Smooth muscle cell (in vitro differentiated cells): ENCODE results near the gene ABCC3. TPM values are rescaled to one million over a fixed set of nuclear protein-coding genes. Genes with fewer than 3 reads are reported as not detected.

ENCODE experiments used
- DNase-seq: peaks from one replicate; lab custom pipeline; 2025; ENCODE audit not compliant: unreplicated experiment; lab: John Stamatoyannopoulos, UW
- H2AFZ ChIP-seq: fragments of 200-600 bp; sonication (generic); 2 replicates; pipeline ENCODE4 v1.6.0; 2016; ENCODE audit warnings: antibody characterized with exemption, low read depth, mild to moderate bottlenecking
- H3F3A ChIP-seq: fragments of 200-600 bp; sonication (generic); 2 replicates; pipeline ENCODE4 v1.6.0; 2017; ENCODE audit warnings: antibody characterized with exemption, low read depth
- H3K27ac ChIP-seq: fragments of 200-600 bp; sonication (generic); 2 replicates; pipeline ENCODE4 v1.5.1; 2016; ENCODE audit warnings: low read depth, mild to moderate bottlenecking
- H3K27me3 ChIP-seq: fragments of 200-600 bp; sonication (generic); 2 replicates; pipeline ENCODE4 v1.6.1; 2016; ENCODE audit warnings: low read depth, mild to moderate bottlenecking
- H3K36me3 ChIP-seq: fragments of 200-600 bp; sonication (generic); 2 replicates; pipeline ENCODE4 v1.5.1; 2016; ENCODE audit warnings: low read depth
- H3K4me1 ChIP-seq: fragments of 200-600 bp; sonication (generic); 2 replicates; pipeline ENCODE4 v1.5.1; 2016; ENCODE audit warnings: low read depth
- H3K4me2 ChIP-seq: fragments of 200-600 bp; sonication (generic); 2 replicates; pipeline ENCODE4 v1.6.0; 2016; ENCODE audit warnings: mild to moderate bottlenecking
- H3K4me3 ChIP-seq: fragments of 200-600 bp; sonication (generic); 2 replicates; pipeline ENCODE4 v1.5.1; 2016; ENCODE audit warnings: mild to moderate bottlenecking
- H3K79me2 ChIP-seq: fragments of 200-600 bp; sonication (generic); 2 replicates; pipeline ENCODE4 v1.6.0; 2016; ENCODE audit warnings: low read depth, mild to moderate bottlenecking
- H3K9ac ChIP-seq: fragments of 200-600 bp; sonication (generic); 2 replicates; pipeline ENCODE4 v1.6.0; 2016; ENCODE audit warnings: low read depth
- H3K9me3 ChIP-seq: fragments of 200-600 bp; sonication (generic); replicated peaks from 2 replicates; pipeline ENCODE4 v1.5.1; 2016; ENCODE audit warnings: low read depth
- H4K20me1 ChIP-seq: fragments of 200-600 bp; sonication (generic); 2 replicates; pipeline ENCODE4 v1.6.0; 2016; ENCODE audit warnings: low read depth
- CTCF ChIP-seq: fragments of 200-600 bp; sonication (generic); IDR thresholded peaks from 2 replicates; pipeline ENCODE4 v1.5.1; 2017; ENCODE audit warnings: borderline replicate concordance, mild to moderate bottlenecking, antibody characterized with exemption; ENCODE audit not compliant: insufficient read depth, poor library complexity, severe bottlenecking
- WGBS: methylation state at CpG from one replicate; pipeline ENCODE4 v1.1.7; 2016; ENCODE audit warnings: low lambda C conversion rate; 5-methylcytosine and 5-hydroxymethylcytosine counted together
- polyA plus RNA-seq: library from polyadenylated mRNA; unstranded; fragments of >200 nt; fragmentation: Nextera tagmentation; extraction: Ambion mirVana; gene quantifications from 2 replicates; pipeline ENCODE4 v1.2.1, GENCODE V29; 2016
- total RNA-seq: library from RNA; depleted of rRNA; stranded (reverse); fragments of >200 nt; gene quantifications from 2 replicates; pipeline ENCODE4 v1.2.3, GENCODE V29; 2014

The ABCC3 gene, protein sequence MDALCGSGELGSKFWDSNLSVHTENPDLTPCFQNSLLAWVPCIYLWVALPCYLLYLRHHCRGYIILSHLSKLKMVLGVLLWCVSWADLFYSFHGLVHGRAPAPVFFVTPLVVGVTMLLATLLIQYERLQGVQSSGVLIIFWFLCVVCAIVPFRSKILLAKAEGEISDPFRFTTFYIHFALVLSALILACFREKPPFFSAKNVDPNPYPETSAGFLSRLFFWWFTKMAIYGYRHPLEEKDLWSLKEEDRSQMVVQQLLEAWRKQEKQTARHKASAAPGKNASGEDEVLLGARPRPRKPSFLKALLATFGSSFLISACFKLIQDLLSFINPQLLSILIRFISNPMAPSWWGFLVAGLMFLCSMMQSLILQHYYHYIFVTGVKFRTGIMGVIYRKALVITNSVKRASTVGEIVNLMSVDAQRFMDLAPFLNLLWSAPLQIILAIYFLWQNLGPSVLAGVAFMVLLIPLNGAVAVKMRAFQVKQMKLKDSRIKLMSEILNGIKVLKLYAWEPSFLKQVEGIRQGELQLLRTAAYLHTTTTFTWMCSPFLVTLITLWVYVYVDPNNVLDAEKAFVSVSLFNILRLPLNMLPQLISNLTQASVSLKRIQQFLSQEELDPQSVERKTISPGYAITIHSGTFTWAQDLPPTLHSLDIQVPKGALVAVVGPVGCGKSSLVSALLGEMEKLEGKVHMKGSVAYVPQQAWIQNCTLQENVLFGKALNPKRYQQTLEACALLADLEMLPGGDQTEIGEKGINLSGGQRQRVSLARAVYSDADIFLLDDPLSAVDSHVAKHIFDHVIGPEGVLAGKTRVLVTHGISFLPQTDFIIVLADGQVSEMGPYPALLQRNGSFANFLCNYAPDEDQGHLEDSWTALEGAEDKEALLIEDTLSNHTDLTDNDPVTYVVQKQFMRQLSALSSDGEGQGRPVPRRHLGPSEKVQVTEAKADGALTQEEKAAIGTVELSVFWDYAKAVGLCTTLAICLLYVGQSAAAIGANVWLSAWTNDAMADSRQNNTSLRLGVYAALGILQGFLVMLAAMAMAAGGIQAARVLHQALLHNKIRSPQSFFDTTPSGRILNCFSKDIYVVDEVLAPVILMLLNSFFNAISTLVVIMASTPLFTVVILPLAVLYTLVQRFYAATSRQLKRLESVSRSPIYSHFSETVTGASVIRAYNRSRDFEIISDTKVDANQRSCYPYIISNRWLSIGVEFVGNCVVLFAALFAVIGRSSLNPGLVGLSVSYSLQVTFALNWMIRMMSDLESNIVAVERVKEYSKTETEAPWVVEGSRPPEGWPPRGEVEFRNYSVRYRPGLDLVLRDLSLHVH (N-terminal part only)
- total RNA-seq (1.3 and 4.3 TPM in 2 replicates), polyA plus RNA-seq (1.3 and 6.3 TPM in 2 replicates)

DNA sequence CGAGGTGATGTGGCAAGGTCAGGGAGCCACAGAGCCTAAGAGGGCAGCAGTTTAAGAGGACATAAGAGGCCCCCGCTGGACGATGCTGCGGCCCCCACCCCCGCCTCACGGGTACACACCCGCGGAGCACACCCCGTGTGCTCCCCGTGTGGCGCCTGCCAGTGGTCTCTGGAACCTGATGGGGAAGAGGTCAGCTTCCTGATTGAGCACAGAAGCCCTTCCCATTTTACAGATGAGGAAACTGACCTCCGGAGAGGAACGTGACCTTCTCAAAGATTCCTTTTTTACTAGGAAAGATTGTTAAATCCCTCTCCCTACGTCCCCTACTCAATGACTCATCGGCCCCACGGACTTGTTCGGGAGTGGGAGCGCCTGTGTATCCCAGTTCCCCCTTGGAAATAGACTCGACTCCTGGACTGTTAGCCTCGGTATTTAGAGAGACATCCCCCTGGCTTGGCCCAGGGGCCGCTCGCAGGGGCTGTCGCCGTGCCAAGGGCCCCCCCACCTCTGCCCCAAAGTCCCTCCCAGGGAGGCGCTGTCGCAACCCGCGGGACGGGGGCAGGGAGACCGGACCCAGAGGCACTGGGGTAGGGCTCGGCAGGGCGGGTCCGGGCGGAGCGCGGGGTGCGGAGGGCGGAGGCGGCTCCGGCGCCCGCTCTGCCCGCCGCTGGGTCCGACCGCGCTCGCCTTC, at the start of gene ABCC3:
Gene ABCC3, plus strand, starts transcription at position 658 of the 691 bp plus-strand sequence. CDS start 56 bp downstream, outside the sequence.
- Histone ChIP-seq H3F3A (peaks cover 19% of the 10 kb centered on the region), H2AFZ (peak within 1 kb of the TSS; percentile 80), H4K20me1 (no peaks in the 10 kb centered on the region), H3K27me3 (peaks cover 48% of the 10 kb centered on the region), H3K9me3 (no peaks in the 10 kb centered on the region), H3K4me1 (peaks cover 5% of the 10 kb centered on the region), H3K4me3 (peak within 1 kb of the TSS; percentile 57), H3K36me3 (no peaks in the 10 kb centered on the region), H3K79me2 (no peaks in the 10 kb centered on the region), H3K9ac (no peak within 1 kb of the TSS), H3K4me2 (peak within 1 kb of the TSS; percentile 94), H3K27ac (no peak within 1 kb of the TSS)
- no peak for DNase-seq
- WGBS: 22% methylated on average over 30 of the region's 48 CpGs
- TF ChIP-seq CTCF: no peak

DNA sequence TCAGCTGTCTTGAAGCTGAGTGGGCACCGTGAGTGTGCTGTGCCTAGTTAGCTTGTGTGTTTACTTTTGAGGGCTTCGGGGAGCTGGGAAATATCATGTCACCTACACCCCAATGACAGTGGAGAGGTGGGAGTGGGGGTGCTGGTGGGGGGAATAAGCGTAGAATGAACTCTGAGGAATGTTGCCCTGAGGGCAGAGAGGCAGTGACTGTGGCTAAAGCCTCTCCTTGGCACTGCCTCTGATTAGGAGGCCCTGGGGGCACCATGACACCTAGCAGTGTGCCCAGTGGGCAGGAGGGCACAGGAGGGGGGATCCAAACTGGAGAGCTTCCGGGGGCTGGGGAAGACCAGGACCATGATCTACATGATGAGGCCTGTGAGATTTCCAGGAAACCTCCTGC, 49.3 kb upstream of the ABCC3 start:
- no peaks in the 10 kb centered on the region for H3K4me1 ChIP-seq
- WGBS: 86% methylated on average over 4 of the region's 4 CpGs
- DNase-seq: no peak
- TF ChIP-seq CTCF: no peak
- H3F3A ChIP-seq: no peaks in the 10 kb centered on the region
- H3K36me3 ChIP-seq: no peaks in the 10 kb centered on the region
- H3K9me3 ChIP-seq: no peaks in the 10 kb centered on the region
- no peak overlapping the region for H3K27ac ChIP-seq
- H4K20me1 ChIP-seq: no peaks in the 10 kb centered on the region
- H3K4me2 ChIP-seq: no peak overlapping the region
- H3K4me3 ChIP-seq: no peak overlapping the region
- no peaks in the 10 kb centered on the region for H3K79me2 ChIP-seq
- no peaks in the 10 kb centered on the region for H3K27me3 ChIP-seq
- H2AFZ ChIP-seq: no peak overlapping the region
- no peak overlapping the region for H3K9ac ChIP-seq

GRCh38 chr17:50585891-50586290, 48.8 kb upstream of the ABCC3 start:
- Histone ChIP-seq H3K9me3 (no peaks in the 10 kb centered on the region), H3K4me3 (no peak overlapping the region), H3K9ac (no peak overlapping the region), H3K79me2 (no peaks in the 10 kb centered on the region), H3K4me2 (no peak overlapping the region), H3K27ac (no peak overlapping the region), H3K27me3 (no peaks in the 10 kb centered on the region), H3K36me3 (no peaks in the 10 kb centered on the region), H3K4me1 (no peaks in the 10 kb centered on the region), H4K20me1 (no peaks in the 10 kb centered on the region), H2AFZ (no peak overlapping the region), H3F3A (no peaks in the 10 kb centered on the region)
- WGBS: 86% methylated on average over 8 of the region's 8 CpGs
- no peak for DNase-seq
- no peak for TF ChIP-seq CTCF
